K562 (cell line): ENCODE measurements around the gene EFCC1.

ENCODE experiments used
- CEBPB ChIP-seq: fragments of 450-650 bp; IDR thresholded peaks from 2 replicates; pipeline ENCODE4 v1.6.1; 2016; ENCODE audit warnings: missing genetic modification characterization, missing compliant biosample characterization
- CHD1 ChIP-seq: fragments of 200-600 bp; sonication (generic); IDR thresholded peaks from one replicate; pipeline ENCODE4 v1.6.1; 2012; ENCODE audit warnings: mild to moderate bottlenecking, moderate library complexity, low read length, inconsistent platforms
- CREB1 ChIP-seq, 2 experiments: sonication (generic) in 1 of 2; formaldehyde crosslinking in 1 of 2; IDR thresholded peaks; 2 replicates each; pipeline versions ENCODE4 v1.6.1 to v1.8.0; 2012 to 2022; ENCODE audit warnings: inconsistent platforms in 1 of 2, mild to moderate bottlenecking in 1 of 2, missing genetic modification reagents in 1 of 2, moderate library complexity in 1 of 2
- ESRRA ChIP-seq: fragments of 450-650 bp; IDR thresholded peaks from 2 replicates; pipeline ENCODE4 v1.6.1; 2014; ENCODE audit warnings: low read depth, mild to moderate bottlenecking, moderate library complexity, borderline replicate concordance
- IRF2 ChIP-seq: sonication (generic); formaldehyde crosslinking; IDR thresholded peaks from 2 replicates; pipeline ENCODE4 v1.8.1; 2022; ENCODE audit warnings: mild to moderate bottlenecking, missing genetic modification reagents
- LEF1 ChIP-seq: fragments of 450-650 bp; IDR thresholded peaks from 2 replicates; pipeline ENCODE4 v1.6.1; 2016; ENCODE audit warnings: mild to moderate bottlenecking
- MYBL2 ChIP-seq, 2 experiments: fragments of 450-650 bp in 1 of 2; sonication (generic) in 1 of 2; formaldehyde crosslinking in 1 of 2; IDR thresholded peaks; 2 replicates each; pipeline versions ENCODE4 v1.6.1 to v1.8.1; 2017 to 2022; ENCODE audit warnings: borderline replicate concordance in 1 of 2, inconsistent platforms in 1 of 2, low read depth in 1 of 2, mild to moderate bottlenecking in 1 of 2, missing genetic modification reagents in 1 of 2, moderate library complexity in 1 of 2
- SOX6 ChIP-seq: fragments of 450-650 bp; IDR thresholded peaks from 2 replicates; pipeline ENCODE4 v1.6.1; 2014; ENCODE audit warnings: mild to moderate bottlenecking
- ZNF134 ChIP-seq: fragments of 250-450 bp; sonication (Bioruptor Pico); conservative IDR thresholded peaks from 2 replicates; pipeline ENCODE4 v1.4.0; 2020
- TF ChIP-seq, protein P1 (sequence below): fragments of 450-650 bp; formaldehyde crosslinking; IDR thresholded peaks from 2 replicates; pipeline ENCODE4 v1.4.0; 2020; ENCODE audit warnings: mild to moderate bottlenecking

GRCh38 chr3:128988286-128988685, 12.8 kb upstream of the EFCC1 start:
- TF ChIP-seq SOX6 (no peak), IRF2 (CRISPR knock-in tag) (no peak), LEF1 (no peak), CREB1 (IDR thresholded peaks at IDR 0.05) (no peak), CREB1 (CRISPR knock-in tag; IDR thresholded peaks at IDR 0.05) (no peak), MYBL2 (IDR thresholded peaks at IDR 0.05; ENCODE audit: low read depth) (no peak), MYBL2 (CRISPR knock-in tag; IDR thresholded peaks at IDR 0.05; ENCODE audit: borderline replicate concordance) (no peak), CHD1 (no peak), ESRRA (no peak), ZNF134 (CRISPR knock-in tag) (no peak), CEBPB (tag) (no peak)
- TF ChIP-seq, protein P1, sequence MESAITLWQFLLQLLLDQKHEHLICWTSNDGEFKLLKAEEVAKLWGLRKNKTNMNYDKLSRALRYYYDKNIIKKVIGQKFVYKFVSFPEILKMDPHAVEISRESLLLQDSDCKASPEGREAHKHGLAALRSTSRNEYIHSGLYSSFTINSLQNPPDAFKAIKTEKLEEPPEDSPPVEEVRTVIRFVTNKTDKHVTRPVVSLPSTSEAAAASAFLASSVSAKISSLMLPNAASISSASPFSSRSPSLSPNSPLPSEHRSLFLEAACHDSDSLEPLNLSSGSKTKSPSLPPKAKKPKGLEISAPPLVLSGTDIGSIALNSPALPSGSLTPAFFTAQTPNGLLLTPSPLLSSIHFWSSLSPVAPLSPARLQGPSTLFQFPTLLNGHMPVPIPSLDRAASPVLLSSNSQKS: no peak
